Muscle of leg (tissue), 11 donors: ENCODE measurements around the gene EPHB6. TPM values are rescaled to one million over a fixed set of nuclear protein-coding genes. Genes with fewer than 3 reads are reported as not detected.
A peak's percentile ranks its signal among the peaks of the same experiment; 100 is the strongest.

Experiments
- DNase-seq: peaks from one replicate; pipeline ENCODE4 v3.0.0; 2013
- H3K27ac ChIP-seq: one replicate; pipeline ENCODE4 v1.5.1; 2013; ENCODE audit warnings: mild to moderate bottlenecking, low read length, control low read depth
- H3K27me3 ChIP-seq: one replicate; pipeline ENCODE4 v1.6.1; 2013; ENCODE audit warnings: low read length; ENCODE audit not compliant: control insufficient read depth, insufficient read depth
- H3K36me3 ChIP-seq: one replicate; pipeline ENCODE4 v1.6.1; 2013; ENCODE audit warnings: low read length; ENCODE audit not compliant: control insufficient read depth, insufficient read depth
- H3K4me1 ChIP-seq: one replicate; pipeline ENCODE4 v1.6.1; 2013; ENCODE audit warnings: low read length; ENCODE audit not compliant: control insufficient read depth, insufficient read depth
- H3K4me3 ChIP-seq: one replicate; pipeline ENCODE4 v1.5.1; 2013; ENCODE audit warnings: low read length, control low read depth
- H3K9me3 ChIP-seq: replicated peaks from 2 replicates; pipeline ENCODE4 v1.6.1; 2013; ENCODE audit warnings: low read depth, low read length; ENCODE audit not compliant: control insufficient read depth
- WGBS: methylation state at CpG from one replicate; pipeline ENCODE4 v1.1.5; 2013; ENCODE audit warnings: missing lambda C conversion rate; ENCODE audit not compliant: insufficient coverage; 5-methylcytosine and 5-hydroxymethylcytosine counted together
- polyA plus RNA-seq, 8 donors: library from polyadenylated mRNA; unstranded; fragments of 120-200 nt; gene quantifications; one replicate each; pipeline versions ENCODE4 v1.2.1 to v1.2.3, GENCODE V29; 2013; ENCODE audit warnings: inconsistent platforms in 1 of 8, low replicate concordance in 1 of 8; ENCODE audit not compliant: insufficient read length in 8 of 8, insufficient read depth in 1 of 8
- total RNA-seq: library from RNA; stranded (reverse); fragments of 120-200 nt; gene quantifications from one replicate; pipeline ENCODE4 v1.2.4, GENCODE V29; 2013

EPHB6 gene
- total and polyA plus RNA-seq, 9 donors: 2.8 to 13.4 (median 5.6) TPM

- no peak overlapping the region for H3K27ac ChIP-seq
- peaks cover 15% of the 10 kb centered on the region for H3K4me1 ChIP-seq
- H3K36me3 ChIP-seq: no peaks in the 10 kb centered on the region
- under 1% methylated on average over 42 of the region's 43 CpGs for WGBS
- peak; percentile 8 for DNase-seq
- H3K27me3 ChIP-seq: peaks cover 14% of the 10 kb centered on the region
- peak overlapping the region; percentile 48 for H3K4me3 ChIP-seq
- no peaks in the 10 kb centered on the region for H3K9me3 ChIP-seq
These were observed 353 bp downstream of the EPHB6 start for GRCh38 chr7:142855114-142855743.

- peak; percentile 10 for DNase-seq
- Histone ChIP-seq H3K4me1 (peaks cover 15% of the 10 kb centered on the region), H3K4me3 (peak overlapping the region; percentile 48), H3K9me3 (no peaks in the 10 kb centered on the region), H3K27ac (no peak overlapping the region), H3K36me3 (no peaks in the 10 kb centered on the region), H3K27me3 (peaks cover 14% of the 10 kb centered on the region)
- 50% methylated on average over 11 of the region's 12 CpGs for WGBS
These were observed 1.1 kb downstream of the EPHB6 start for GRCh38 chr7:142855756-142856564.

GRCh38 chr7:142856565-142857245 is 1.8 kb downstream of the EPHB6 start:
- Histone ChIP-seq H3K9me3 (no peaks in the 10 kb centered on the region), H3K4me1 (peaks cover 15% of the 10 kb centered on the region), H3K4me3 (no peak overlapping the region), H3K27me3 (peaks cover 12% of the 10 kb centered on the region), H3K36me3 (no peaks in the 10 kb centered on the region), H3K27ac (no peak overlapping the region)
- 89% methylated on average over 5 of the region's 7 CpGs for WGBS
- DNase-seq: no peak

- peaks cover 12% of the 10 kb centered on the region for H3K27me3 ChIP-seq
- H3K9me3 ChIP-seq: no peaks in the 10 kb centered on the region
- H3K36me3 ChIP-seq: no peaks in the 10 kb centered on the region
- 63% methylated on average over 1 of the region's 5 CpGs for WGBS
- peaks cover 15% of the 10 kb centered on the region for H3K4me1 ChIP-seq
- DNase-seq: no peak
- H3K27ac ChIP-seq: no peak overlapping the region
- no peak overlapping the region for H3K4me3 ChIP-seq
These were observed 2.7 kb downstream of the EPHB6 start for GRCh38 chr7:142857625-142858024.

GRCh38 chr7:142859411-142859810 is 4.5 kb downstream of the EPHB6 start:
- DNase-seq: no peak
- H3K36me3 ChIP-seq: no peaks in the 10 kb centered on the region
- peaks cover 12% of the 10 kb centered on the region for H3K27me3 ChIP-seq

DNA sequence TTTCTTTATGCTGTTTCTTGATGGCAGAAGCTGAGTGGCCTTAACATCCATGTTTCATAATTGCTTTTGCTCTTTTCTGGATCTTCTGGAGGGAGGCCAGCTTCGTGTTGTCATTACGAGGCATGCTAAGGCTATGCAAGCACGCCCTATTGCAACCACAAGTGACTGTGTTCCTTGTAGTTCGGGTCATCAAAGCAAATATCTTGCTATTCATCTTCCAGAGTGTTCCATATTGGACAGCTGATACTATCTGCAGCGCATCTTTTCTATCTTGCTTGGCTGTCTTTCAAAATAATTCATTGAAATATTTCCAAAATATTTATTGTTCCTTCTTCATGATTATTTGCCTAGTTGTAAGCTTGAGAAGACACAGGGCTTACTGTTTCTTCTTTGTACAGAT is 5.0 kb downstream of the EPHB6 start:
- 57% methylated on average over 4 of the region's 5 CpGs for WGBS
- peaks cover 12% of the 10 kb centered on the region for H3K27me3 ChIP-seq
- no peak overlapping the region for H3K27ac ChIP-seq
- no peaks in the 10 kb centered on the region for H3K36me3 ChIP-seq
- peaks cover 10% of the 10 kb centered on the region for H3K4me1 ChIP-seq
- H3K9me3 ChIP-seq: no peaks in the 10 kb centered on the region
- peak; percentile 17 for DNase-seq
- no peak overlapping the region for H3K4me3 ChIP-seq

More at GRCh38 chr7:142859411-142859810, 4.5 kb downstream of the EPHB6 start:
- no peak overlapping the region for H3K4me3 ChIP-seq
- H3K27ac ChIP-seq: no peak overlapping the region
- H3K9me3 ChIP-seq: no peaks in the 10 kb centered on the region
- H3K4me1 ChIP-seq: peaks cover 10% of the 10 kb centered on the region

GRCh38 chr7:142860968-142861367 is 6.1 kb downstream of the EPHB6 start:
- WGBS: no CpG with 5 or more reads among the region's 3 CpGs
- H3K36me3 ChIP-seq: no peaks in the 10 kb centered on the region
- H3K4me1 ChIP-seq: peaks cover 1% of the 10 kb centered on the region
- H3K27me3 ChIP-seq: peaks cover 2% of the 10 kb centered on the region
- H3K27ac ChIP-seq: no peak overlapping the region
- no peak overlapping the region for H3K4me3 ChIP-seq
- no peaks in the 10 kb centered on the region for H3K9me3 ChIP-seq
- no peak for DNase-seq

- no peak for DNase-seq
- Histone ChIP-seq H3K4me3 (no peak overlapping the region), H3K9me3 (no peaks in the 10 kb centered on the region), H3K36me3 (no peaks in the 10 kb centered on the region), H3K4me1 (no peaks in the 10 kb centered on the region), H3K27me3 (peaks cover 2% of the 10 kb centered on the region), H3K27ac (no peak overlapping the region)
- WGBS: no CpG with 5 or more reads among the region's 4 CpGs
These were observed 7.5 kb downstream of the EPHB6 start for GRCh38 chr7:142862351-142862750.

GRCh38 chr7:142862786-142863400 is 8.0 kb downstream of the EPHB6 start:
- no peak overlapping the region for H3K27ac ChIP-seq
- no peak for DNase-seq
- H3K4me3 ChIP-seq: no peak overlapping the region
- no peaks in the 10 kb centered on the region for H3K36me3 ChIP-seq
- no peaks in the 10 kb centered on the region for H3K9me3 ChIP-seq
- WGBS: 84% methylated on average over 6 of the region's 7 CpGs
- H3K27me3 ChIP-seq: no peaks in the 10 kb centered on the region
- no peaks in the 10 kb centered on the region for H3K4me1 ChIP-seq
